Fibroblast of lung (primary cell): ENCODE data around the gene DNAJC10. TPM values are rescaled to one million over a fixed set of nuclear protein-coding genes. Genes with fewer than 3 reads are reported as not detected.
A peak's percentile ranks its signal among the peaks of the same experiment; 100 is the strongest.

Source experiments
- DNase-seq, 2 donors: peaks; one replicate each; pipeline versions ENCODE4 v3.0.0 to v3.0.0-alpha.2; 2010; ENCODE audit warnings: low read depth in 2 of 2
- H2AFZ ChIP-seq: 2 replicates; pipeline ENCODE4 v1.5.1; 2012; ENCODE audit warnings: low read length, control low read depth, inconsistent platforms
- H3K27ac ChIP-seq: 2 replicates; pipeline ENCODE4 v1.5.1; 2011; ENCODE audit warnings: low read length, control low read depth; ENCODE audit not compliant: insufficient read depth
- H3K27me3 ChIP-seq: 2 replicates; pipeline ENCODE4 v1.5.1; 2011; ENCODE audit warnings: mild to moderate bottlenecking, low read length; ENCODE audit not compliant: control insufficient read depth, insufficient read depth
- H3K36me3 ChIP-seq: 2 replicates; pipeline ENCODE4 v1.5.1; 2011; ENCODE audit warnings: low read length; ENCODE audit not compliant: control insufficient read depth, insufficient read depth
- H3K4me1 ChIP-seq: 2 replicates; pipeline ENCODE4 v1.5.1; 2011; ENCODE audit warnings: low read length; ENCODE audit not compliant: control insufficient read depth, insufficient read depth; ENCODE audit errors: extremely low read depth
- H3K4me2 ChIP-seq: 2 replicates; pipeline ENCODE4 v1.5.1; 2011; ENCODE audit warnings: low read length, control low read depth; ENCODE audit not compliant: insufficient read depth; ENCODE audit errors: extremely low read depth
- H3K4me3 ChIP-seq, 4 experiments: fragments of 200-600 bp in 1 of 4; sonication (generic) in 1 of 4; replicated peaks in 1 of 4; 2 replicates each; pipeline ENCODE4 v1.5.1; 2011 to 2016; ENCODE audit warnings: low read length in 4 of 4, low read depth in 3 of 4, mild to moderate bottlenecking in 3 of 4, control low read depth in 2 of 4, inconsistent platforms in 1 of 4, mixed read lengths in 1 of 4; ENCODE audit not compliant: insufficient read depth in 1 of 4; ENCODE audit errors: control extremely low read depth in 1 of 4
- H3K79me2 ChIP-seq: 2 replicates; pipeline ENCODE4 v1.5.1; 2012; ENCODE audit warnings: mild to moderate bottlenecking, low read length, inconsistent platforms; ENCODE audit not compliant: control insufficient read depth, insufficient read depth
- H3K9ac ChIP-seq: 2 replicates; pipeline ENCODE4 v1.5.1; 2011; ENCODE audit warnings: mild to moderate bottlenecking, low read length, control low read depth; ENCODE audit not compliant: insufficient read depth
- H3K9me3 ChIP-seq: 2 replicates; pipeline ENCODE4 v1.5.1; 2012; ENCODE audit warnings: low read depth, low read length; ENCODE audit not compliant: control insufficient read depth, insufficient read depth
- H4K20me1 ChIP-seq: 2 replicates; pipeline ENCODE4 v1.5.1; 2011; ENCODE audit warnings: low read length; ENCODE audit not compliant: control insufficient read depth, insufficient read depth; ENCODE audit errors: extremely low read depth
- CTCF ChIP-seq, 2 donors: IDR thresholded peaks in 1 of 2; conservative IDR thresholded peaks in 1 of 2; 1 replicate in 1 of 2; 2 replicates in 1 of 2; pipeline ENCODE4 v1.5.1; 2011 to 2012; ENCODE audit warnings: low read length in 2 of 2, control low read depth in 1 of 2, inconsistent platforms in 1 of 2, low read depth in 1 of 2, mild to moderate bottlenecking in 1 of 2
- EZH2 ChIP-seq: IDR thresholded peaks from 2 replicates; pipeline ENCODE4 v1.5.1; 2012; ENCODE audit warnings: low read length, control low read depth, mild to moderate bottlenecking; ENCODE audit errors: missing control alignments
- polyA plus RNA-seq, 2 donors: library from polyadenylated mRNA; depleted of rRNA in 1 of 2; stranded (reverse) in 1 of 2; unstranded in 1 of 2; fragments of >200 nt; gene quantifications; 2 replicates each; pipeline ENCODE4 v1.2.1, GENCODE V29; 2011 to 2012; ENCODE audit warnings: missing spikeins in 1 of 2
- total RNA-seq: library from RNA; depleted of rRNA; stranded (reverse); fragments of >200 nt; gene quantifications from 2 replicates; pipeline ENCODE4 v1.2.1, GENCODE V29; 2014

DNAJC10 gene
- total and polyA plus RNA-seq, 2 donors (not counting 1 experiment from before 2014, with no cell fraction given), result 86.7 to 102 TPM

GRCh38 chr2:182784777-182785176 is 68.7 kb downstream of the DNAJC10 start:
- Histone ChIP-seq H3K36me3 (no peaks in the 10 kb centered on the region), H3K27me3 (no peaks in the 10 kb centered on the region), H3K4me2 (no peak overlapping the region), H2AFZ (no peak overlapping the region), H3K9me3 (no peaks in the 10 kb centered on the region), H3K4me1 (no peaks in the 10 kb centered on the region), H3K4me3 (no peak overlapping the region), H3K9ac (no peak overlapping the region), H3K27ac (no peak overlapping the region), H4K20me1 (no peaks in the 10 kb centered on the region), H3K79me2 (no peaks in the 10 kb centered on the region)
- TF ChIP-seq CTCF (conservative IDR thresholded peaks at IDR 0.05 in 1 of 2, IDR thresholded peaks at IDR 0.05 in 1 of 2; ENCODE audit: low read depth in 1 of 2, low read length in 2 of 2) (peak; percentile 46 to 51), EZH2 (no peak)
- DNase-seq, result peak; percentile 49 to 66

GRCh38 chr2:182792441-182792840 is 76.4 kb downstream of the DNAJC10 start:
- no peaks in the 10 kb centered on the region for H4K20me1 ChIP-seq
- no peak overlapping the region for H3K4me3 ChIP-seq
- H3K79me2 ChIP-seq, result no peaks in the 10 kb centered on the region
- no peak overlapping the region for H2AFZ ChIP-seq
- DNase-seq, result no peak
- no peaks in the 10 kb centered on the region for H3K27me3 ChIP-seq
- H3K4me2 ChIP-seq, result no peak overlapping the region
- TF ChIP-seq CTCF (conservative IDR thresholded peaks at IDR 0.05 in 1 of 2, IDR thresholded peaks at IDR 0.05 in 1 of 2; ENCODE audit: low read depth in 1 of 2, low read length in 2 of 2) (no peak), EZH2 (no peak)
- H3K27ac ChIP-seq, result no peak overlapping the region
- H3K36me3 ChIP-seq, result no peaks in the 10 kb centered on the region
- no peaks in the 10 kb centered on the region for H3K9me3 ChIP-seq
- no peak overlapping the region for H3K9ac ChIP-seq
- no peaks in the 10 kb centered on the region for H3K4me1 ChIP-seq

- H3K9ac ChIP-seq, result no peak overlapping the region
- no peak overlapping the region for H2AFZ ChIP-seq
- H3K4me3 ChIP-seq, result no peak overlapping the region
- TF ChIP-seq CTCF (conservative IDR thresholded peaks at IDR 0.05 in 1 of 2, IDR thresholded peaks at IDR 0.05 in 1 of 2; ENCODE audit: low read depth in 1 of 2, low read length in 2 of 2) (no peak), EZH2 (no peak)
- H3K27ac ChIP-seq, result no peak overlapping the region
- no peak for DNase-seq
- no peaks in the 10 kb centered on the region for H3K4me1 ChIP-seq
- no peaks in the 10 kb centered on the region for H4K20me1 ChIP-seq
- H3K79me2 ChIP-seq, result no peaks in the 10 kb centered on the region
- no peak overlapping the region for H3K4me2 ChIP-seq
- no peaks in the 10 kb centered on the region for H3K27me3 ChIP-seq
- no peaks in the 10 kb centered on the region for H3K9me3 ChIP-seq
- no peaks in the 10 kb centered on the region for H3K36me3 ChIP-seq
These were observed 82.7 kb downstream of the DNAJC10 start for GRCh38 chr2:182798736-182799135.
